Raji (cell line): ENCODE data around the gene TSPAN18.

Experiments
- POLR2A ChIP-seq: IDR thresholded peaks from 2 replicates; pipeline ENCODE4 v1.6.1; 2011; ENCODE audit warnings: low read depth, low read length, control low read depth; ENCODE audit not compliant: insufficient read depth

TSPAN18 gene

GRCh38 chr11:44885919-44886789, 159.4 kb downstream of the TSPAN18 start:
- TF ChIP-seq POLR2A: no peak

GRCh38 chr11:44886790-44887140, 160.0 kb downstream of the TSPAN18 start:
- no peak for TF ChIP-seq POLR2A

GRCh38 chr11:44887636-44888035, 160.9 kb downstream of the TSPAN18 start:
- no peak for TF ChIP-seq POLR2A

- TF ChIP-seq POLR2A: no peak
Measured at GRCh38 chr11:44889266-44889665, 162.5 kb downstream of the TSPAN18 start.

GRCh38 chr11:44892843-44893242, 166.1 kb downstream of the TSPAN18 start:
- TF ChIP-seq POLR2A: no peak

GRCh38 chr11:44893308-44893822, 166.6 kb downstream of the TSPAN18 start:
- TF ChIP-seq POLR2A: no peak

GRCh38 chr11:44893846-44894617, 167.3 kb downstream of the TSPAN18 start:
- no peak for TF ChIP-seq POLR2A

- no peak for TF ChIP-seq POLR2A
Measured at GRCh38 chr11:44899959-44900358, 173.2 kb downstream of the TSPAN18 start.

- no peak for TF ChIP-seq POLR2A
Measured at GRCh38 chr11:44901120-44901633, 174.4 kb downstream of the TSPAN18 start.

- no peak for TF ChIP-seq POLR2A
Measured at GRCh38 chr11:44901786-44902185, 175.0 kb downstream of the TSPAN18 start.

GRCh38 chr11:44903035-44903434, 176.3 kb downstream of the TSPAN18 start:
- TF ChIP-seq POLR2A: no peak

GRCh38 chr11:44903518-44903917, 176.8 kb downstream of the TSPAN18 start:
- no peak for TF ChIP-seq POLR2A

- no peak for TF ChIP-seq POLR2A
Measured at GRCh38 chr11:44904261-44905020, 177.7 kb downstream of the TSPAN18 start.

- TF ChIP-seq POLR2A: no peak
Measured at GRCh38 chr11:44905131-44905866, 178.5 kb downstream of the TSPAN18 start.
